Stimulated activated CD8-positive, alpha-beta memory T cell treated with anti-CD3 and anti-CD28 coated beads, Interleukin-15, amount 100 ng/mL, for 1 hour (primary cell): Measurements from ENCODE around the gene ADIPOQ.
"Not testable (repeated sequence)": the region's sequence is repeated elsewhere in the genome, so short reads cannot be mapped to it uniquely, and the experiment has no call there.

Source experiments
- DNase-seq: peaks from one replicate; pipeline ENCODE4 v3.0.0-alpha.2; 2020; ENCODE audit warnings: low read depth

Gene ADIPOQ

DNA sequence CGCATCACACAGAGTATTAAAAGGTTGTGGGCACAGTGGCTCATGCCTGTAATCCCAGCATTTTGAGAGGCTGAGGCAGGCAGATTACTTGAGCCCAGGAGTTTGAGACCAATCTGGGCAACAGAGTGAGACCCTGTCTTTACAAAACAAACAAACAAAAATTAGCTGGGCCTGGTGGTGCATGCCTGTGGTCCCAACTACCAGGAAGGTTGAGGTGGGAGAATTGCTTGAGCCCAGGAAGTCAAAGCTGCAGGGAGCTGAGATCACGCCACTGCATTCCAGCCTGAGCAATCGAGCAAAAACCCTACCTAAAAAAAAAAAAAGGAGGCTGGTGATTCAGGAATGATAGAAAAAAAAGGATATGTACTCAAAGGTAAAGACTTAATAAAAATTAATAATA is 59.6 kb downstream of the ADIPOQ start:
- DNase-seq = no peak

DNA sequence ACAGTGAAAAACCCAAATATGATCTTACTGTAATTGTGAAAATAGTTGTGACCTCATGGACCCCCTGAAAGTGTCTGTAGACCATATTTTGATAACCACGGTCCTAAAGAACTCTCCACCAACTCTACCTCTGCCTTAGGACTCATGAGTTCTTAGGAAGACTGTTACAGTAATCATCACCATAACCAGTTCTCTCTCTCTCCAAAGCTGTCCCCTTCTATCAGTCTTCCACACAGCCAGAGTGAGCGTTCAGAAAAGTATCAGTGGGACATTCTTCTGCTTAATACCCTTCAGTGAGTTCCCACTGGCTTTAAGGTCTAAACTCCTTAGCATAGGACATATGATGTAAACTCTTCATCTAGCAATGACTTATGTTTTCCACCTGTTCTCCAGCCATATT is 60.2 kb downstream of the ADIPOQ start:
- DNase-seq = no peak

DNA sequence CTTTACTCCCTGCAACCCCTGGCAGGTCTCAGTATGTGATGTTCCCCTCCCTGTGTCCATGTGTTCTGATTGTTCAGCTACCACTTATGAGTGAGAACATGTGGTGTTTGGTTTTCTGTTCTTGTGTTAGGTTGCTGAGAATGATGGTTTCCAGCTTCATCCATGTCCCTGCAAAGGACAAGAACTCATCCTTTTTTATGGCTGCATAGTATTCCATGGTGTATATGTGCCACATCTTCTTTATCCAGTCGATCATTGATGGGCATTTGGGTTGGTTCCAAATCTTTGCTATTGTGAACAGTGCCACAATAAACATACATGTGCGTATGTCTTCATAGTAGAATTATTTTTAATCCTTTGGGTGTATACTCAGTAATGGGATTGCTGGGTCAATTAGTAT is 61.2 kb downstream of the ADIPOQ start:
- DNase-seq = not testable (repeated sequence)

DNA sequence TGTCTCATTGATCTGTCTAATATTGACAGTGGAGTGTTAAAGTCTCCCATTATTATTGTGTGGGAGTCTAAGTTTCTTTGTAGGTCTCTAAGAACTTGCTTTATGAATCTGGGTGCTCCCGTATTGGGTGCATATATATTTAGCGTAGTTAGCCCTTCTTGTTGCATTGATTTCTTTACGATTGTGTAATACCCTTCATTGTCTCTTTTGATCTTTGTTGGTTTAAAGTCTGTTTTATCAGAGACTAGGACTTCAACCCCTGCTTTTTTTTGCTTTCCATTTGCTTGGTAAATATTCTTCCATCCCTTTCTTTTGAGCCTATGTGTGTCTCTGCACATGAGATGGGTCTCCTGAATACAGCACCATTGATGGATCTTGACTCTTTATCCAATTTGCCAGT is 64.6 kb downstream of the ADIPOQ start:
- not testable (repeated sequence) for DNase-seq
